ENCODE results near the gene FMNL2. TPM values are rescaled to one million over a fixed set of nuclear protein-coding genes. Genes with fewer than 3 reads are reported as not detected.

FMNL2 gene
- total RNA-seq, 4 donors from 2014 or later: 6.7 to 17.2 (median 11.5) TPM

DNA sequence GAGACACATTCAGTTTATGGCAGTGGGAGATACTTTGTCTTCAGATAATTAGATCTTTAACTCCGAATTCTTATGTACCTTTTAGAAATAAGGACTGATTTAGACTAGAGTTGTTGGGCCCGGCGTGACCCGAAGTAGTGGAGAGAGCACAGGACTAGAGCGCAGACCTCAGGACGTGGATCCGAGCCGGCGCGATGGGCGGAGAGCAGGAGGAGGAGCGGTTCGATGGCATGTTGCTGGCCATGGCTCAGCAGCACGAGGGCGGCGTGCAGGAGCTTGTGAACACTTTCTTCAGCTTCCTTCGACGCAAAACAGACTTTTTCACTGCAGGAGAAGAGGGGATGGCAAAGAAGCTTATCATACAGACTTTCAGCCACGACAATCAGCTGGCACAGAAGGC lies 54.5 kb downstream of the FMNL2 start:
- H3K4me3 ChIP-seq: no peak overlapping the region
- no peaks in the 10 kb centered on the region for H3K27me3 ChIP-seq
- intact Hi-C loops (cut with DNase I; ENCODE audit: low total_unique reads): no loop called here
- no peaks in the 10 kb centered on the region for H3K9me3 ChIP-seq
- H3K27ac ChIP-seq: no peak overlapping the region
- H3K36me3 ChIP-seq: no peaks in the 10 kb centered on the region
- DNase-seq (no peak), ATAC-seq (no peak)
- H3K4me1 ChIP-seq: peaks cover 15 to 35% of the 10 kb centered on the region in 2 donors
- no peak for TF ChIP-seq CTCF (IDR thresholded peaks at IDR 0.05 in 4 of 5, conservative IDR thresholded peaks at IDR 0.05 in 1 of 5)
- no peak for TF ChIP-seq POLR2A (IDR thresholded peaks at IDR 0.05)
- in situ Hi-C loops (cut with MboI; ENCODE audit: low sequenced_read_pairs in 4 of 4): no loop called here

DNA sequence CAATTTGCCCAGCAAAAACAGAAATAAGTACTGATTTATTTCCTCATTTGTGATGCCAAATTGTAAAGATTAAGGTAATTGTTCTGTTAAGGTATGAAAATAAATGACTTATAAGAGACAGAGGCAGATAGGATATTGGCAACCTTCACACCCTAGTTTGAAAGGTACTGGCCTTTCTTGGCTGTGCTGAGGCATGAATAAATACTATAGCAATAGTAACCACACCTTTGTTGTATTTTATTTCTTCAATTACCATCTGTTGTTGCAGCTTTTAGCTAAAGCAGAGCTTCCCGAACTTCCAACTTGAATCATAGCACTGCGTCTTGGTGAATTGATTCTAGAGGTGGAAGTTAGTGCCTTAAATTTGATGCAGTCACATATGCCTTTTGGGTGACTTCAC lies 55.9 kb downstream of the FMNL2 start:
- Histone ChIP-seq H3K9me3 (no peaks in the 10 kb centered on the region), H3K36me3 (no peaks in the 10 kb centered on the region), H3K27ac (no peak overlapping the region), H3K27me3 (no peaks in the 10 kb centered on the region), H3K4me3 (no peak overlapping the region), H3K4me1 (peaks cover 16 to 33% of the 10 kb centered on the region in 2 donors)
- DNase-seq (no peak), ATAC-seq (no peak)
- in situ Hi-C loops (cut with MboI; ENCODE audit: low sequenced_read_pairs in 4 of 4) (loop anchor here in 1 of 4 donors (10.0 kb wide), 1 partner anchor 46 kb away; no protein-coding TSS in a partner anchor), intact Hi-C loops (cut with DNase I; ENCODE audit: low total_unique reads) (no loop called here)
- TF ChIP-seq CTCF (IDR thresholded peaks at IDR 0.05 in 4 of 5, conservative IDR thresholded peaks at IDR 0.05 in 1 of 5) (no peak), POLR2A (IDR thresholded peaks at IDR 0.05) (no peak)

DNA sequence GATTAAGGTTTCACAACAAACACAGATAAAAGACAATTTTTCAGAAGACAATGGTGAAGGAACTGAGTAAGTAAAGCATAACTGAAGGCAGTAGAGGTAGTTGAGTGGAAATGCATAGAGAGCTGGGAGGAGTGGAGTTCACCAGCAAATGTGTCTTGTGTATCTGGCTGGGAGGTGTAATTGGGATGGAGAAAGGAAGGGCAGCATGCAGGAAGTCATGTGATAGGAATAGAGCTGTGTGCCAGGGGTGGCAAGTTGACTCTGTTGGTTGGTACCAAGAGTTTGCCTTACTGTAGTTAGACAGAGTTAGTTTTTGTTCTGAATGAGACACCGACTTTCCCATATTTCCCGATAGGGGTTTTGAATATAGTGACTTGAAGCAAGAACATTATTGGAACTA lies 56.3 kb downstream of the FMNL2 start:
- TF ChIP-seq CTCF (IDR thresholded peaks at IDR 0.05 in 4 of 5, conservative IDR thresholded peaks at IDR 0.05 in 1 of 5) (no peak), POLR2A (IDR thresholded peaks at IDR 0.05) (no peak)
- Histone ChIP-seq H3K36me3 (no peaks in the 10 kb centered on the region), H3K9me3 (no peaks in the 10 kb centered on the region), H3K4me1 (peaks cover 18 to 34% of the 10 kb centered on the region in 2 donors), H3K27me3 (no peaks in the 10 kb centered on the region), H3K27ac (no peak overlapping the region), H3K4me3 (no peak overlapping the region)
- DNase-seq (no peak), ATAC-seq (no peak)
- intact Hi-C loops (cut with DNase I; ENCODE audit: low total_unique reads) (no loop called here), in situ Hi-C loops (cut with MboI; ENCODE audit: low sequenced_read_pairs in 4 of 4) (loop anchor here in 1 of 4 donors (10.0 kb wide), 1 partner anchor 47 kb away; no protein-coding TSS in a partner anchor)

DNA sequence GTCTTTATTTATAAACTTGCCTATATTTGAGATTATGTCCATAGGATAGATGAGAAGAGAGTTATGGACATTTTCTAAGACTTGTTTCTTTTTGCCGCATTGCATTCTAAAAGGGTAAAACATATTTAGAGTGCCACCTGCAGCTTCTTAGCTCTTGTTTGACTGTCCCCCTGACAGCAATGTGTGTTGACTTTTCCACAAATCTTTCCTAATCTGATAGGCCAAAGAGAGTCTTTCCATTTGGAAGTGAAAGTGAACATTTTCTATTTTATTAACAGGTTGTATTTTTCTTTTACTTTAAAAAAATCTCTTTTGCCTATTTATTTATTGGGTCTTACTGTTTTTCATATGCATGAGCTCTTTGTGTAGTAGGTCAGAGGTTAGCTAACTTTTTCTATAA lies 58.4 kb downstream of the FMNL2 start:
- peaks cover 34 to 39% of the 10 kb centered on the region in 2 donors for H3K4me1 ChIP-seq
- no peaks in the 10 kb centered on the region for H3K27me3 ChIP-seq
- intact Hi-C loops (cut with DNase I; ENCODE audit: low total_unique reads): no loop called here
- H3K4me3 ChIP-seq: no peak overlapping the region
- in situ Hi-C loops (cut with MboI; ENCODE audit: low sequenced_read_pairs in 4 of 4): loop anchor here in 1 of 4 donors (10.0 kb wide), 1 partner anchor 49 kb away; no protein-coding TSS in a partner anchor
- TF ChIP-seq CTCF (IDR thresholded peaks at IDR 0.05 in 4 of 5, conservative IDR thresholded peaks at IDR 0.05 in 1 of 5) (no peak), POLR2A (IDR thresholded peaks at IDR 0.05) (no peak)
- H3K36me3 ChIP-seq: no peaks in the 10 kb centered on the region
- H3K9me3 ChIP-seq: no peaks in the 10 kb centered on the region
- no peak overlapping the region for H3K27ac ChIP-seq
- no peak for DNase-seq
- ATAC-seq: no peak

DNA sequence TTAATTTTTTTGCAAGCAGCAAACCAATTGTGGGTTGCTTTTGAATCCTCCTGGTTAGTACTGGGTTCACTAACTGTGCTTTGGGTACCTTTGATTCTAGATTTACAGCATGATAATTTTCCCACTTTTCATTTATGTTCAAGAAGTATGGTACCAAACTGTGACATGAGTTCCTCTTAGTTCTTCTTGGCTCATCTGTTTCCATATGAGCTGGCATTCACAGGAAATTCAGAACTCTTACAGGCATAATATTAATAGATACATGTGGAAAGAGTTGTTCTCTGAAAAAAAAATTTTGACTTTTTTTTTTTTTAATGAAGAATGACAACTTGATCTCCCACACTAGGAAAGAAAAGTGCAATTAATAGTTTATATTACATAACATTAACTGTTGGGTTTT lies 59.4 kb downstream of the FMNL2 start:
- ATAC-seq: no peak
- Histone ChIP-seq H3K27ac (peak overlapping the region in 2 of 4 donors; percentile 71 to 75), H3K4me1 (peaks cover 44 to 48% of the 10 kb centered on the region in 2 donors), H3K36me3 (no peaks in the 10 kb centered on the region), H3K4me3 (no peak overlapping the region), H3K9me3 (no peaks in the 10 kb centered on the region), H3K27me3 (no peaks in the 10 kb centered on the region)
- in situ Hi-C loops (cut with MboI; ENCODE audit: low sequenced_read_pairs in 4 of 4) (loop anchor here in 1 of 4 donors (10.0 kb wide), 1 partner anchor 50 kb away; no protein-coding TSS in a partner anchor), intact Hi-C loops (cut with DNase I; ENCODE audit: low total_unique reads) (no loop called here)
- no peak for TF ChIP-seq POLR2A (IDR thresholded peaks at IDR 0.05)
- no peak for TF ChIP-seq CTCF (IDR thresholded peaks at IDR 0.05 in 4 of 5, conservative IDR thresholded peaks at IDR 0.05 in 1 of 5)
- no peak for DNase-seq

Measured in gastrocnemius medialis (tissue), 4 donors.